Limb (tissue), 2 donors: ENCODE data around the gene SSR1.

Experiments
- DNase-seq, 2 donors: peaks; one replicate each; pipeline ENCODE4 v3.0.0-alpha.2; 2016; ENCODE audit errors: extremely low spot score in 2 of 2

The SSR1 gene

GRCh38 chr6:7258231-7258763 lies 54.7 kb downstream of the SSR1 start:
- DNase-seq, result no peak

- no peak for DNase-seq
Measured at GRCh38 chr6:7257521-7258230, 55.3 kb downstream of the SSR1 start.

- DNase-seq, result no peak
Measured at GRCh38 chr6:7256785-7257184, 56.2 kb downstream of the SSR1 start.

- no peak for DNase-seq
Measured at GRCh38 chr6:7255918-7256317, 57.1 kb downstream of the SSR1 start.

GRCh38 chr6:7254980-7255835 lies 57.8 kb downstream of the SSR1 start:
- DNase-seq, result no peak

GRCh38 chr6:7252390-7252789 lies 60.6 kb downstream of the SSR1 start:
- DNase-seq, result no peak

- no peak for DNase-seq
Measured at GRCh38 chr6:7251646-7252260, 61.2 kb downstream of the SSR1 start.

GRCh38 chr6:7250812-7251211 lies 62.2 kb downstream of the SSR1 start:
- DNase-seq, result no peak

GRCh38 chr6:7249946-7250643 lies 62.9 kb downstream of the SSR1 start:
- DNase-seq, result no peak

GRCh38 chr6:7249391-7249790 lies 63.6 kb downstream of the SSR1 start:
- no peak for DNase-seq

- DNase-seq, result no peak
Measured at GRCh38 chr6:7247828-7248227, 65.2 kb downstream of the SSR1 start.

- no peak for DNase-seq
Measured at GRCh38 chr6:7247179-7247456, 65.9 kb downstream of the SSR1 start.

- DNase-seq, result no peak
Measured at GRCh38 chr6:7246401-7247178, 66.4 kb downstream of the SSR1 start.

- DNase-seq, result no peak
Measured at GRCh38 chr6:7245668-7246393, 67.2 kb downstream of the SSR1 start.

GRCh38 chr6:7243179-7243981 lies 69.6 kb downstream of the SSR1 start:
- DNase-seq, result peak; percentile 61 to 68

GRCh38 chr6:7242835-7243178 lies 70.2 kb downstream of the SSR1 start:
- no peak for DNase-seq

GRCh38 chr6:7241709-7242645 lies 71.0 kb downstream of the SSR1 start:
- no peak for DNase-seq

GRCh38 chr6:7241160-7241559 lies 71.8 kb downstream of the SSR1 start:
- DNase-seq, result no peak
